Colon (tissue), 2 donors: ENCODE measurements around the gene KIAA1328.

Source experiments
- FAIRE-seq: peaks from 2 replicates; lab custom pipeline; 2012; peaks lifted over from hg19 to GRCh38; lab: Jason Lieb, UNC
- donor health status: control.
- donor health status: control.

Gene KIAA1328

DNA sequence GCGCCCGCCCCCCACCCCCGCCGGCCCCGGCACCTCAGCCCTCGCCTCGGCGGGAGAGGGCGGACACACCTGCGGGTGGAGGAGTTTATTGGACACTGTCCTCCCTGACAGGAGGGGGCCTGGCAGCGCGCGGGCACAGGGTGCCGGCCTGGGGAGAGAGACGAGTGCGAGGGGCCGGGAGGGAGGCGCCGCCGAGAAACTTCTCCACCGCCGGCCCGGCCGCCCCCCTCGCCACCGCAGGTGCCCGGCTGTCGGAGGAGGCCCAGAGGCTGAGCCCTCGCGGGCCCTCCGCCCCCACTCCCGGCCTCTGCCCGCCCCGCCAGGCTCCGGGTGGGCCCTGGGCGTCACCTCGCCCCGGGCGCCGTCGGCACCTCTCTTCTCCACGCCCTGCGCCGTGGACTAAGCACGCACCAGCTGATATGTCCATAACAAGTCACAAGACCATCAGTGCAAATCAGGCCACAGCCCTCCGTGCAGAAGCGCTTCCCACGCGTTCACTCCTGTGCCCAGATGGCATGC lies 425.4 kb downstream of the KIAA1328 start:
- FAIRE-seq = no peak

- FAIRE-seq = no peak
Observed at GRCh38 chr18:37254973-37255372, 426.0 kb downstream of the KIAA1328 start.

DNA sequence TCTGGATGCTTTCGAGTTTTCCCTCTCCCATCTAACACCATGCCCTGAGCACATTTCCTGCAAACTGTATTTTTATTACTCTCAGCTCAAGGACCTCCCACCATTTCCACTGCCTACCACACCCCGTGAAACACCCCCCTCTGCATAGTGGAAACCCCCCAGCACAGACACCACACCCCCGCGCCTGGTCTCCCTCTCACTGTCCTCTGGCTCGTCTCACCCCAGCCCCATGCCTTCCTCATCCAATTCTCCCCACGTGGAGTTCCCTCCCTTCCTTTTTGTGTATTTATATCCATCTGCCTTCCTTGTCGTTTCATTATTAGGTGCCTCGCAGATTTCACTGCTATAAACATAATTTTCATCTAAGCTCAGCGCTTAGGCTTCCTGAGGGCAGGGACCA lies 429.2 kb downstream of the KIAA1328 start:
- no peak for FAIRE-seq

- no peak for FAIRE-seq
Observed at GRCh38 chr18:37258819-37259218, 429.9 kb downstream of the KIAA1328 start.

DNA sequence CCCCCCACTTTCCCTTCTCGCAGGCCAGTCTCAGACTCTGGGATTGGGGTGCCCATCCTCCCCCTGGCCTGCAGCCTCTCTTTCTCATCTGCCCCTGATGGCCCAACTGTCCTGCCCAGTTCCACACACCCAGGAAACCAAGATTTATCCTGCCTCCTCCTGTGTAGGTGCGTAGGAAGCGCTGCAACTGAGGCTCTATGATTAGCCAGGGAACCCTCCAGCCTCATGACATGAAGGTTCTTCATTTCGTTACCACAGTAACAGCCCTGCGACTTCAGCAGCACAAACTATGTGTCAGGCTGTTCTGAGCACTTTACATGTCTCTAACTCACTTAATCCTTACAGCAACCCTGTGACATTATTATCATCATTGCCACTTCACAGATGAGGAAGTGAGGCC lies 430.8 kb downstream of the KIAA1328 start:
- no peak for FAIRE-seq

DNA sequence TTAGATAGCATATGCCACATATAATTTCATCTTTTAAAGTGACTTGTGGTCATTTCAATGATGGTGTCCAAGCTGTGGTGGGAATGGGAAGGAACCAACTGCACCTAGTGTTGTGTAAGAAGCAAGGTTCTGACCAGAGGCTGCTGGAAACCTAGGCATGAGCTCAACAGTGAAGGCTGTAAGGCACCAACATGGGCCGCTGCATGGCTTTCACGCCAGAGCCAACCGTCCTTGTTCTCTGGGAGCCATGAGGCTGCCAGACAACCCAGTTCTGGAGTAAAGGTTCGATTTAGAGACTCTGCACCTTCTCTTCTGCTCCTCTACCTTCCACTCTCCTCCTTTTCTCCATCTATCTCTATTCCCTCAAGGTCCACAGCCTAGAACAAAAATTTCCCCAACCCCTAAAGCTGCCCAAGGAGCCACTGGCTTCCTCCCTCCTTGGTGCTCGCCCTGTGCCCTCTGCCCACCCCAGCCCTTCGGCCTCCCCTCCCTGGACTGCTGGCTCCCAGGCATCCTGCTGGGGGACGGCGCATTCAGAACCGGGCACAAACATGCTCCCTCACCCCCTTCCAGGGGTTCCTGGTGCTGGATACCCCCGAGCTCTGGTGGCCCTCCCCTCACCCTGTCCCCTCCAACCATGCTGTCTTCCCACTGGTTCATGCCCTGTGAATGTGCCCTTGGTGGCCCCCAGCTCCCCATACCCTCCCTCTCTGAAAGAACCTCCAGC lies 431.6 kb downstream of the KIAA1328 start:
- FAIRE-seq = no peak

- FAIRE-seq = no peak
Observed at GRCh38 chr18:37261246-37261840, 432.4 kb downstream of the KIAA1328 start.

GRCh38 chr18:37261988-37262387 lies 433.1 kb downstream of the KIAA1328 start:
- no peak for FAIRE-seq

DNA sequence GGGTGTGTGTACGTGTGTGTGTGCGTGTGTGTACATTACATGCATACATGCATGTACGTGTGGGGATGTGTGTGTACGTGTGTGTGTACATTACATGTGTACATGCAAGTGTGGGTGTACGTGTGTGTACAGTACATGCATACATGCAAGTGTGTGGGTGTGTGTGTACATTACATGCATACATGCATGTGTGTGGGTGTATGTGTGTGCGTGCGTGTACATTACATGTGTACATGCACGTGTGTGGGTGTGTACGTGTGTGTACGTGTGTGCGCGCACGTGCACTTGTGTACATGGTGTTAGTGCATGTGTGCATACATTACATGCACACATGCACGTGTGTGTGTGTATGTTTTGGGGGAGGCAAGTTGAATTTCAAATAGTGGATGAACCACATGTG lies 436.0 kb downstream of the KIAA1328 start:
- no peak for FAIRE-seq

DNA sequence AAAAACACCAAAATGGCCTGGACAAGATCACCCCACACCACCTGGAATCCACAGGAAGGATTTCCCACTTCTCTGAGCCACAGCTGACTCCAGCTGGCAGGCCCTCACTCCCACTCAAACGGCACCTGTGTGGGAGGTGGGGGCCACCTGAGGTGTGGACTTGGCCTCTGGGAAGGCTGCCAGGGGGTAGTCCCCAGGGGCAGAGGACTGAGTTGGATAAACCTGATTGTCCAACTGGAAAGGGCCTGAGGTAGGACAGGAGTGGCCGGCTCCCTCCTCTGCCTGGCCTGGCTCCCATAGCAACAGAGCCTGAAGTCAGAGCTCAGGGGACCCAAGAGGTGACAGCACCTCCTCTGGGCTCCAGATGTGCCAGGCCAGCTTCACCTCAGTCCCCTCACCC lies 436.5 kb downstream of the KIAA1328 start:
- no peak for FAIRE-seq

DNA sequence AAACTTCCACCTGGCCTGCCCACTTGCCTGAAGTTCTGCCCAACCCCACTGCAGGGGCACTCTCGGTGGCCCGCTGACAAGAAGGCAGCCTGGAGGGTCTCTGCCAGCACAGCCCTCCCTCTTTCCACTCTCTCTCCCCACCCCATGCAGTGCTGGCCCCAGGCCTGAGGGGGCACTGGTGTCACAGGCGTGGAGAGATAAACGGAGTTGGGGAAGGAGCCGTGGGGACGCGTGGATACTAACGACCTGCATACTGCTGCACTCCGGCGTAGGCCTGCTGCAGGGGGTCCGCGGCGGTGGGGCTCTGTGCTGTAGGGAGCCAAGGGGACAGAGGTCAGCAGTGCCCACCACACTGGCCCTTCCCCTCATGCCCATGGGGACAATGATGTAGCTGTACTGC lies 437.4 kb downstream of the KIAA1328 start:
- no peak for FAIRE-seq

DNA sequence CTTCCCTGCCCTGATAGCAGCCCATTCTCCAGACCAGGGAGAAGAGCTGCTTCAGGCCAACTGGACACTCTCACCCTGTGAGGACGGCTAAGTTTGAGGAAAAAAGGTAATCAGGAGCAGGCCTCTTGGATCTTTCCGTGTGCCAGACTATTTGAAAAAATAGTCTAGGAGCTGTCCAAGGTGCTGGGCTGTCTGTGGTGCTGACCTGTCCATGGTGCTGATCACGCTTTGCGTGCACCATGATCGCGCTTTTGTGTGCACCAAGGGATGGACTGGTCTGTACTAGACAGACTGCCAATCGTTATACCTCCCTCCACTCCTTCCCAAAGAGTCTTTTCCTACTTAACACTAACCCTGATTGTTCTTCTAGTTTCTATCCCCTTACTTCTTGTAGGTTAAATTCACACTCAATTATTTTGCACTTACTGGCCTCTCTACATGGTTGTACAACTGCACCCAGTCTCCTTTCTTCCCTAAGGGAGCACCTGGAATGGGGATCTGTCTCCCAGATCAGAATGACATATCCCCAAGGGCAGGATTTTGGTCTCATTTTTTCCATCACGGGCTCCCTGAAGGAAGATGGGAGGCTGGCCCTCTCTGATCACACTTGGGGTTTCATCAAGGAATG lies 441.2 kb downstream of the KIAA1328 start:
- FAIRE-seq = no peak

DNA sequence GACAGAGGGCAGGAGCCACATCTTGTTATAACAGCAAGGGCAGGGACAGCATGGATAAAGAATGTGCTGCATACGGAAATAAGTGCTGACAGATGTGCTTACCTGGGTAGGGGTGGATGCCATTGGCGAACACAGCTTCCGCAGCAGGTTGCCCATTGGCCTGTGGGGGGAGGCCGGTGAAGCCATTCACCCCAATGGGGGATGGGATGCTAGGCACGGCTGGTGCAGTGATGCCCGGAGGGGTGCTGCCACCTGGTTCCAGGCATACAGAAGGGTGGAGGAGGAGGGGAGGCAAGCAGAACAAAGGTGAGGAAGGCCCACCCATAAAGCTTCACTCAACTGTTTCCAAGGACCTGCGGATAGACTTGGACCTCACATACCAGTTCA lies 441.7 kb downstream of the KIAA1328 start:
- FAIRE-seq = no peak

DNA sequence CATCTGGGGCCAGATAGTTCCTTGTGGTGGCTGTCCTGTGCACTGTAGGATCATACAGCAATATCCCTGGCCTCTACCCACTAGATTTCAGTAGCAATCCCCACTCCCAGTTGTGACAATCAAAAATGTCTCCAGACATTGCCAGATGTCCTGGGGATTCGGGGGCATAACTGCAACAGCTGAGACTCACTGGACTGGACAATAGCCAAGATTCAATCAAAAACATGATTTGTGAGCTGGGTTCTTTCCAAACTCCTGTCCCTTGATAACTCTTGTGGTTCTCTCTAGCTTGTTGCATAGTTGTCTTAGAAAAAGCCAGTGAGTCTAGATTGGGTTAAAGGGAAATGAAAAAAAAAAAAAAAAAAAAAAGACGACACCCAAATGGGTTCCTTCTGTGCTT lies 443.3 kb downstream of the KIAA1328 start:
- FAIRE-seq = no peak

DNA sequence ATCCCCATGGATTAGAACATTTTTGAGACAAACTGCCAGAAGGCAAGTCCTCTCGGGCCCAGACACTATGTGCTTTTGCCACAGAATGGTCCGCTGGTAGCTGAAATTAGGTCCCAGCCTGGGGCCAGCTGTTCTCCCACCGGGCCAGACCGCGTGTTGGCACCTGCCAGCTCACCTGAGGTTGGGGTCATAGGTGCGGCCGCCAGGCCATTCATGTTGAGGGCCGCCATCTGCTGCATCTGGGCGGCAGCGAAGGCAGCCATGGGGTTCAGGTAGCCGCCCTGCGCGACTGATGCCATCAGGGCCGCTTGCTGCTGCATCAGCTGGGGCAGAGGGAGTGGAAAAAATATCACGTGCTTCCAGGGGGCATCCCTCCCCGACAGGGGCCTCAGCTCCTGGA lies 443.9 kb downstream of the KIAA1328 start:
- no peak for FAIRE-seq

DNA sequence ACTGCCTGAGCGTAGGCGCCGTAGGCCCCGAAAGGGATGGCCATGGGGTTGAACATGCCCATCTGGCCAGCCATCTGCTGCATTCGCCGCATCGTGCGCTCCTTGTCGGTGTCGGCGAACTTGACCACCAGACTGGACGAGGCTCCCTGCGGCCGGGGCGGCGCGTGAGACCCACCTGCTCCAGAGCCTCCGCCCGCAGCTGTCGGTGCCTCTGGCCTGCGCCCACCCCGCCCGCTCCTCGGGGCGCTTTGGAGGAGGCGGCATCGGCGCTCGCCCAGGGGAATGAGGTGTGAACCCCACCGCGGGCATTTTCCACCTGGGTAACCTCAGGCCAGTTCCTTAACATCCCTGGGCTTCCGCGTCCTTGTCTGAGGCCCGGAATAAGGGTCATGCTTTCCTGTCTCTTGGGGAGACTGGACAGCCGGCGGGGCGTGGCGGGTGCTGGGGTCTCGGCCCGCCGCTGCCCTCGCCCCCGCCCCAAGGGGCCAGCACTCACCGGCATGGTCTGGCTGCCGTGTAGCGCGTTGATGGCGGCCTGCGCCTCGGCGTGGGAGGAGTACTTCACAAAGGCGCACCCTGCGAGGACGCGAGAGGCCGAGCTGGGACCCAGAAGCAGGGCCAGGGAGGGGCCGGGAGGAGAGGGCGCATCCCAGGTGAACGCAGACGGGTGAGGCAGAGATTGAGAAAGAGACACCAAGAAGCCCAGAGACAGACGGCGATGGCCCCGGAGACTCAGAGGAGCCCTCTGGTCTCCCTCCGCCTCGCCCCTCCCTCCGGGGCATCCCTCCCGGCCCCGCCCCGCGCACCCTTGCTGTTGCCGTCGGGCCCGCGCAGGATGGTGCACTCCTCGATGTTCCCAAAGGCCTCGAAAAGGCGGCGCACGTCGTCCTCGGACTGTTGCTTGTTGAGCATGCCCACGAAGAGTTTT lies 445.6 kb downstream of the KIAA1328 start:
- no peak for FAIRE-seq

GRCh38 chr18:37275237-37275741 lies 446.4 kb downstream of the KIAA1328 start:
- FAIRE-seq = no peak

DNA sequence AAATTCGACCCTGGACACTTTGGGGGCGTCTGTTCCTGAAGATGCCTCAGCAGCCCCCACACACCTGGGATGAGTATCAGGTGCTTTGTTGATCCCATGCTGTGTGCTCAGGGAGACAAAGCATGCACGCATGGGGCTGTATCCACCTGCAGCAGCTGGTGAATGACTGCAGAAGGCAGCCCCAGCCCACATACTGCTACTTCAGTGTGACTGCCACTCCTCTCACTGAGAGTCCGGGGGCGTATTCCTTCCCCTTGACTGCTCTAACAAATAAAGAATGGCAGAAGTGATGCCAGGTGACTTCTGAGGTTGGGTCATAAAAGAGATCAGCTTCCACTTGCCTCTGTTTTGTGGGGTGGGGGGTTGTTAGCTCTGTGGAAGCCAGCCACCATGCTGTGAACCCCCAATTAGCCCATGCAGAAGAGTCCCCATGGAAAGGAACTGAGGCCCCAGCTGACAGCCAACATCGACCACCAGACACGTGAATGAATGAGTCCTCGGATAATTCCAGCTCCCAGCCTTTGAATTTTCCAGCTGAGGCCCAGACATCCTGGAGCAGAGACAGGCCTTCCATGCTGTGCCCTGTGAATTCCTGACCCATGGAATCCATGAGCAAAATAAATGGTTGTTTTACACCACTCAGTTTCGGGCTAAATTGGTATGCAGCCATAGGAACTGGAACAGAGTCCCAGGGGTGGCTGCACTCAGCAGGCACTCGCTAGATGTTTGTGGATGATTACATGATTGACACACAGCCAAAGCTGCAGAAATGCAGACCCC lies 447.4 kb downstream of the KIAA1328 start:
- no peak for FAIRE-seq

DNA sequence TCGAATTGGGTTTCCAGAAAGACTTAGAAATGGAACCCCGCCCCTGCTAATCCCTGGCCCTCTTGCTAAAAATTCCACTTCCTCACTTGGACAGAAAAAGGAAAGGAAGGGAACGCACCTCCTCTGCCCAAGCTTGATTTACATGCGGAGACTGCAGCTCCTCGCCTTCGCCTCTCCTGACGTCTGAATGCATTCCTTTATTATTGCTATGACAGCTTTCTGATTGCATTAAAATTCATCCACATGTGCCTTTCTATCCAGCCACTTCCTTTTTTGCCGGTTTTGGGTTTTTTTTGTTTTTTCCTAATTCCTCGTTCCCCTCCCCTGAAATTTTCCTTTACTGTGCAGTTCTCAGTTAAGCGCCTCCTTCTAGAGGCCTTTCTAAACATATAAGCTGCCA lies 448.9 kb downstream of the KIAA1328 start:
- FAIRE-seq = no peak
